SK-N-MC (cell line): ENCODE measurements around the gene KCNQ1.

Experiments
- EZH2 ChIP-seq: fragments of 200-600 bp; sonication (generic); IDR thresholded peaks from one replicate; pipeline ENCODE4 v1.6.1; 2017; ENCODE audit warnings: antibody characterized with exemption
- FOXP2 ChIP-seq: optimal IDR thresholded peaks from 2 replicates; pipeline ENCODE3; 2011; ENCODE audit warnings: mild to moderate bottlenecking, moderate library complexity; ENCODE audit not compliant: insufficient read depth; ENCODE audit errors: extremely low read length, control extremely low read depth
- POLR2AphosphoS5 ChIP-seq: IDR thresholded peaks from 2 replicates; pipeline ENCODE4 v1.6.1; 2012; ENCODE audit warnings: mild to moderate bottlenecking, low read depth, low read length, borderline replicate concordance

DNA sequence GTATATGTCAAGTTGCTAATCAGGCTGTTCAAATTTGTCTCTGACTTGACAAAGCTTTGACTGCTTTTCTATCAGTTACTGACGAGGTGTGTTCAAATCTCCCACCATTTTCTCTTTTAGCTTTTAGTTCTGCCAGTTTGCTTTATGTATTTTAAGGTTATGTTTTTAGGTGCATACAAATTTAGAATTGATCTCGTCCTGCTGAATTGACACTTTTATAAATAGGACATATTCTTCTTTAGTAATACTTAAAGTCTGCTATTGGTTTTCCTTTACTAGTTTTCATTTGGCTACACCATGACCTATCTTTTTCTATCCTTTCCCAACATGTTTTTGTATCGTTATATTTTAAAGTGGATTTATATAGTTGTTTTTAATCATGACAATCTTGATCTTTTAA, 320.7 kb downstream of the KCNQ1 start:
- TF ChIP-seq EZH2 (no peak), POLR2AphosphoS5 (no peak), FOXP2 (no peak)
